ENCODE results near the gene FGF12. TPM values are rescaled to one million over a fixed set of nuclear protein-coding genes. Genes with fewer than 3 reads are reported as not detected.

Gene FGF12
- total and polyA plus RNA-seq, 2 donors, result 0.72 to 4.5 TPM

GRCh38 chr3:192652727-192653126, 74.6 kb downstream of the FGF12 start:
- Histone ChIP-seq H3K4me3 (ENCODE audit: low read depth, low read length) (no peak overlapping the region), H3K27ac (ENCODE audit: low read depth) (no peak overlapping the region), H3K4me1 (ENCODE audit: insufficient read depth) (no peaks in the 10 kb centered on the region), H3K36me3 (ENCODE audit: insufficient read depth) (no peaks in the 10 kb centered on the region)
- 74% methylated on average over 3 of the region's 3 CpGs for WGBS
- DNase-seq (ENCODE audit: extremely low spot score), result no peak

- WGBS, result 72% methylated on average over 6 of the region's 6 CpGs
- Histone ChIP-seq H3K4me3 (ENCODE audit: low read depth, low read length) (no peak overlapping the region), H3K27ac (ENCODE audit: low read depth) (no peak overlapping the region), H3K36me3 (ENCODE audit: insufficient read depth) (no peaks in the 10 kb centered on the region), H3K4me1 (ENCODE audit: insufficient read depth) (no peaks in the 10 kb centered on the region)
- DNase-seq (ENCODE audit: extremely low spot score), result no peak
These were observed 75.4 kb downstream of the FGF12 start for GRCh38 chr3:192651836-192652512.

GRCh38 chr3:192645437-192645836, 81.9 kb downstream of the FGF12 start:
- Histone ChIP-seq H3K4me3 (ENCODE audit: low read depth, low read length) (no peak overlapping the region), H3K27ac (ENCODE audit: low read depth) (no peak overlapping the region), H3K4me1 (ENCODE audit: insufficient read depth) (no peaks in the 10 kb centered on the region), H3K36me3 (ENCODE audit: insufficient read depth) (no peaks in the 10 kb centered on the region)
- DNase-seq (ENCODE audit: extremely low spot score), result no peak
- 47% methylated on average over 1 of the region's 1 CpG for WGBS

- H3K4me1 ChIP-seq (ENCODE audit: insufficient read depth), result no peaks in the 10 kb centered on the region
- no peak for DNase-seq (ENCODE audit: extremely low spot score)
- no peak overlapping the region for H3K4me3 ChIP-seq (ENCODE audit: low read depth, low read length)
- no peak overlapping the region for H3K27ac ChIP-seq (ENCODE audit: low read depth)
- no peaks in the 10 kb centered on the region for H3K36me3 ChIP-seq (ENCODE audit: insufficient read depth)
- WGBS, result 72% methylated on average over 5 of the region's 5 CpGs
These were observed 84.7 kb downstream of the FGF12 start for GRCh38 chr3:192642651-192643050.

GRCh38 chr3:192641919-192642318, 85.4 kb downstream of the FGF12 start:
- Histone ChIP-seq H3K4me1 (ENCODE audit: insufficient read depth) (no peaks in the 10 kb centered on the region), H3K27ac (ENCODE audit: low read depth) (no peak overlapping the region), H3K36me3 (ENCODE audit: insufficient read depth) (no peaks in the 10 kb centered on the region), H3K4me3 (ENCODE audit: low read depth, low read length) (no peak overlapping the region)
- no peak for DNase-seq (ENCODE audit: extremely low spot score)
- WGBS, result 34% methylated on average over 6 of the region's 6 CpGs

- no peaks in the 10 kb centered on the region for H3K36me3 ChIP-seq (ENCODE audit: insufficient read depth)
- H3K4me3 ChIP-seq (ENCODE audit: low read depth, low read length), result no peak overlapping the region
- no peaks in the 10 kb centered on the region for H3K4me1 ChIP-seq (ENCODE audit: insufficient read depth)
- DNase-seq (ENCODE audit: extremely low spot score), result no peak
- WGBS, result 81% methylated on average over 2 of the region's 2 CpGs
- H3K27ac ChIP-seq (ENCODE audit: low read depth), result no peak overlapping the region
These were observed 87.4 kb downstream of the FGF12 start for GRCh38 chr3:192639987-192640386.

- Histone ChIP-seq H3K36me3 (ENCODE audit: insufficient read depth) (no peaks in the 10 kb centered on the region), H3K4me3 (ENCODE audit: low read depth, low read length) (no peak overlapping the region), H3K4me1 (ENCODE audit: insufficient read depth) (no peaks in the 10 kb centered on the region), H3K27ac (ENCODE audit: low read depth) (no peak overlapping the region)
- DNase-seq (ENCODE audit: extremely low spot score), result no peak
- 60% methylated on average over 1 of the region's 1 CpG for WGBS
These were observed 89.5 kb downstream of the FGF12 start for GRCh38 chr3:192637803-192638202.

GRCh38 chr3:192636517-192637444, 90.6 kb downstream of the FGF12 start:
- no peaks in the 10 kb centered on the region for H3K4me1 ChIP-seq (ENCODE audit: insufficient read depth)
- 71% methylated on average over 8 of the region's 8 CpGs for WGBS
- no peak for DNase-seq (ENCODE audit: extremely low spot score)
- no peak overlapping the region for H3K4me3 ChIP-seq (ENCODE audit: low read depth, low read length)
- no peaks in the 10 kb centered on the region for H3K36me3 ChIP-seq (ENCODE audit: insufficient read depth)
- no peak overlapping the region for H3K27ac ChIP-seq (ENCODE audit: low read depth)

GRCh38 chr3:192629429-192629828, 97.9 kb downstream of the FGF12 start:
- 50% methylated on average over 3 of the region's 3 CpGs for WGBS
- no peaks in the 10 kb centered on the region for H3K4me1 ChIP-seq (ENCODE audit: insufficient read depth)

GRCh38 chr3:192621909-192622308, 105.4 kb downstream of the FGF12 start:
- Histone ChIP-seq H3K4me3 (ENCODE audit: low read depth, low read length) (no peak overlapping the region), H3K4me1 (ENCODE audit: insufficient read depth) (no peaks in the 10 kb centered on the region), H3K36me3 (ENCODE audit: insufficient read depth) (no peaks in the 10 kb centered on the region), H3K27ac (ENCODE audit: low read depth) (no peak overlapping the region)
- WGBS, result 88% methylated on average over 3 of the region's 3 CpGs
- DNase-seq (ENCODE audit: extremely low spot score), result no peak

More at GRCh38 chr3:192629429-192629828, 97.9 kb downstream of the FGF12 start:
- no peak for DNase-seq (ENCODE audit: extremely low spot score)
- Histone ChIP-seq H3K4me3 (ENCODE audit: low read depth, low read length) (no peak overlapping the region), H3K27ac (ENCODE audit: low read depth) (no peak overlapping the region), H3K36me3 (ENCODE audit: insufficient read depth) (no peaks in the 10 kb centered on the region)

- no peaks in the 10 kb centered on the region for H3K36me3 ChIP-seq (ENCODE audit: insufficient read depth)
- H3K4me3 ChIP-seq (ENCODE audit: low read depth, low read length), result no peak overlapping the region
- 55% methylated on average over 3 of the region's 3 CpGs for WGBS
- no peak for DNase-seq (ENCODE audit: extremely low spot score)
- no peaks in the 10 kb centered on the region for H3K4me1 ChIP-seq (ENCODE audit: insufficient read depth)
- H3K27ac ChIP-seq (ENCODE audit: low read depth), result no peak overlapping the region
These were observed 107.1 kb downstream of the FGF12 start for GRCh38 chr3:192620275-192620674.

GRCh38 chr3:192611411-192611810, 115.9 kb downstream of the FGF12 start:
- 88% methylated on average over 4 of the region's 4 CpGs for WGBS

GRCh38 chr3:192608726-192609600, 118.4 kb downstream of the FGF12 start:
- 61% methylated on average over 8 of the region's 8 CpGs for WGBS
- no peaks in the 10 kb centered on the region for H3K36me3 ChIP-seq (ENCODE audit: insufficient read depth)

More at GRCh38 chr3:192611411-192611810, 115.9 kb downstream of the FGF12 start:
- Histone ChIP-seq H3K36me3 (ENCODE audit: insufficient read depth) (no peaks in the 10 kb centered on the region), H3K27ac (ENCODE audit: low read depth) (no peak overlapping the region), H3K4me1 (ENCODE audit: insufficient read depth) (no peaks in the 10 kb centered on the region), H3K4me3 (ENCODE audit: low read depth, low read length) (no peak overlapping the region)
- DNase-seq (ENCODE audit: extremely low spot score), result no peak

More at GRCh38 chr3:192608726-192609600, 118.4 kb downstream of the FGF12 start:
- Histone ChIP-seq H3K27ac (ENCODE audit: low read depth) (no peak overlapping the region), H3K4me3 (ENCODE audit: low read depth, low read length) (no peak overlapping the region), H3K4me1 (ENCODE audit: insufficient read depth) (no peaks in the 10 kb centered on the region)
- DNase-seq (ENCODE audit: extremely low spot score), result no peak
